HG02623 (cell line): Measurements from ENCODE around the gene CLIC1.

Experiments used
- ATAC-seq: cut with Tn5 transposase; IDR thresholded peaks from one replicate; pipeline ENCODE4 v1.9.1; 2021; ENCODE audit warnings: moderate library complexity; ENCODE audit not compliant: unreplicated experiment

CLIC1 gene

GRCh38 chr6:31768363-31769257, 32.3 kb upstream of the CLIC1 start:
- ATAC-seq = no peak

GRCh38 chr6:31767096-31767645, 30.8 kb upstream of the CLIC1 start:
- ATAC-seq = no peak

- no peak for ATAC-seq
These were observed 29.8 kb upstream of the CLIC1 start for GRCh38 chr6:31765910-31766794.

GRCh38 chr6:31765559-31765909, 29.2 kb upstream of the CLIC1 start:
- ATAC-seq = no peak

GRCh38 chr6:31764198-31764597, 27.9 kb upstream of the CLIC1 start:
- ATAC-seq = no peak

GRCh38 chr6:31763619-31763940, 27.2 kb upstream of the CLIC1 start:
- no peak for ATAC-seq

GRCh38 chr6:31762878-31763618, 26.7 kb upstream of the CLIC1 start:
- ATAC-seq = no peak

GRCh38 chr6:31762356-31762755, 26.0 kb upstream of the CLIC1 start, which contains the start of gene SAPCD1:
TSS of gene SAPCD1 (plus strand) at chr6:31762656. CDS start at chr6:31763055, 399 bp downstream.
- ATAC-seq = no peak

GRCh38 chr6:31761343-31761742, 25.0 kb upstream of the CLIC1 start:
- no peak for ATAC-seq

- no peak for ATAC-seq
These were observed 24.5 kb upstream of the CLIC1 start for GRCh38 chr6:31760790-31761189.

- ATAC-seq = no peak
These were observed 22.0 kb upstream of the CLIC1 start for GRCh38 chr6:31758281-31758680.

GRCh38 chr6:31752739-31753319, 16.5 kb upstream of the CLIC1 start:
- ATAC-seq = no peak

GRCh38 chr6:31750411-31751022, 14.2 kb upstream of the CLIC1 start:
- ATAC-seq = no peak

GRCh38 chr6:31749301-31750036, 13.1 kb upstream of the CLIC1 start:
- ATAC-seq = no peak

- ATAC-seq = no peak
These were observed 8.1 kb upstream of the CLIC1 start for GRCh38 chr6:31744422-31744821.

- no peak for ATAC-seq
These were observed 6.6 kb upstream of the CLIC1 start for GRCh38 chr6:31742894-31743293.

GRCh38 chr6:31741815-31742214, 5.5 kb upstream of the CLIC1 start:
- ATAC-seq = no peak

- ATAC-seq = no peak
These were observed 4.3 kb upstream of the CLIC1 start for GRCh38 chr6:31740397-31741223.
